Activated CD4-positive, alpha-beta T cell treated with anti-CD3 and anti-CD28 coated beads, Interleukin-2, amount 50 U/mL, for 16 hours (primary cell): Measurements from ENCODE around the gene TNFRSF13B.
A peak's percentile ranks its signal among the peaks of the same experiment; 100 is the strongest.
"Not testable (repeated sequence)": the region's sequence is repeated elsewhere in the genome, so short reads cannot be mapped to it uniquely, and the experiment has no call there.

Source experiments
- DNase-seq: peaks from one replicate; pipeline ENCODE4 v3.0.0-alpha.2; 2020

The TNFRSF13B gene

GRCh38 chr17:16906680-16907079, 65.2 kb downstream of the TNFRSF13B start:
- peak; percentile 14 for DNase-seq

DNA sequence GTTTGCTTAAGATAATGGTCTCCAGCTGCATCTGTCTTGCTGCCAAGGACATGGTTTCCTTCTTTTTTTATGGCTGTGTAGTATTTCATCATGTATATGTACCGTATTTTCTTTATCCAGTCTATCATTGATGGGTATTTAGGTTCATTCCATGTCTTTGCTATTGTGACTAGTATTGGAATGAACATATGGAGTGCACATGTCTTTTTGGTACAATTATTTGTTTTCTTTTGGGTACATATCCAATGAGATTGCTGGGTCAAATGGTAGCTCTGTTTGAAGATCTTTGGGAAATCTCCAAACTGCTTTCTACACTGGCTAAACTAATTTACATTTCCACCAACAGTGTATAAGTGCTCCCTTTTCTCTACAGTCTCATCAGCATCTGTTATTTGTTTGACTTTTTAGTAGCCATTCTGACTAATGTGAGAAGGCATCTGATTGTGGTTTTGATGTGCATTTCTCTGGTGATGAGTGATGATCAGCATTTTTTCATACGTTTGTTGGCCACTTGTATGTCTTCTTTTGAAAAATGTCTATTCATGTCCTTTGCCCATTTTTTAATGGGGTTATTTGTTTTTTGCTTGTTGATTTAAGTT, 66.2 kb downstream of the TNFRSF13B start:
- DNase-seq = peak; percentile 15

GRCh38 chr17:16903070-16903469, 68.8 kb downstream of the TNFRSF13B start:
- DNase-seq = not testable (repeated sequence)

- no peak for DNase-seq
Measured at GRCh38 chr17:16900288-16900882, 71.5 kb downstream of the TNFRSF13B start.

DNA sequence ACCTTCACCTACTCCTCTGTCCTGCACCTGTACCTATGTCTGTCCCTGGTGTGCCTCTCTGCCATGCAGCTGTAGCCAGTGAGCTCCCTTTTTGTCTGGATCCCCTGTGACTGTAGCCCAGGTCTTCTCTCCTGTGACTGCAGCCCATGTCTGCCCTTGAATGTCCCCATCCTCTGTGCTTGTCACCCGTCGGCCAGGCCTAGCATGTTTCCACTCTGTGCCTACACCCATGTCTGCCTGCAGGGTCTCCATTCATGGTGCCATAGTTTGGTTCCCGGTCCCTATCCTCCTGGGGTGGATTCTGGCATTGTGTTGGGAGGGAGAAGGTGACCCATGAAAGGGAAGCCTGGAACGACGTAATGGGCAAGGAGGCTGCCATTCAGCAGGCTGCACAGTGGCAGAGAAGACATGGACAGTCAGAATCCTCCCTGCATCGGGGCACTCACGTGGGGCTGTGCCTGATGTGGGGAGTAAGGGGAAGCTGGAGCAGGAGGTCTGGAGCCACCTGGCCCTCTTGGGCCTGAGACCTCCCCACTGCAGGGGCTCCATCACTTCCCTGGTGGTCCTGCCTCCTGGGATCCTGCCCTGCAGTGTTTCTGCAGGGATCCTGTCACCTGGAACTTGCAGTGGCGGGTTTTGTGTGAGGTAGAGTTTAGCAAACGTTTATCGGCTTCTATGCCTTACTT, 74.6 kb downstream of the TNFRSF13B start:
- DNase-seq = not testable (repeated sequence)

- not testable (repeated sequence) for DNase-seq
Measured at GRCh38 chr17:16896235-16896634, 75.7 kb downstream of the TNFRSF13B start.

DNA sequence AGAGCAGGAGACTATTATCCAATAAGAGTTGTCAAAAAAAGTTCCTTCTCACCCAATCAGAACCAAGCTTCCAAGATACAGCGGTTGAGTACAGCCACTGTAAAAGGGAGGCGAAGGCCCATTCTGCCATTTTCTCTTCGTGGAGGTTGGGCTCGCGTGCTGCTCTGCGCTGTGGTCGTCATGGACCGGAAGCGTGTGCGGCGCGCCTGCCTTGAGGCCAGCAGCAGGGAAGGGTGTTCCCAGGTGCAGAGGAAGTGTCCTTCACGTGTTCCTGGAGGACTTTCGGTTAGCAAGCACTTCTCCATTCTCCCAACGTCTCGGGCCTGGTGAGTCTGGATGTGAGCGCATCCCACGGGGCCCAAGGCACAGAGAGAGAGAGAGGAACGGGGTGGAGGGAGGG, 78.4 kb downstream of the TNFRSF13B start:
- not testable (repeated sequence) for DNase-seq

DNA sequence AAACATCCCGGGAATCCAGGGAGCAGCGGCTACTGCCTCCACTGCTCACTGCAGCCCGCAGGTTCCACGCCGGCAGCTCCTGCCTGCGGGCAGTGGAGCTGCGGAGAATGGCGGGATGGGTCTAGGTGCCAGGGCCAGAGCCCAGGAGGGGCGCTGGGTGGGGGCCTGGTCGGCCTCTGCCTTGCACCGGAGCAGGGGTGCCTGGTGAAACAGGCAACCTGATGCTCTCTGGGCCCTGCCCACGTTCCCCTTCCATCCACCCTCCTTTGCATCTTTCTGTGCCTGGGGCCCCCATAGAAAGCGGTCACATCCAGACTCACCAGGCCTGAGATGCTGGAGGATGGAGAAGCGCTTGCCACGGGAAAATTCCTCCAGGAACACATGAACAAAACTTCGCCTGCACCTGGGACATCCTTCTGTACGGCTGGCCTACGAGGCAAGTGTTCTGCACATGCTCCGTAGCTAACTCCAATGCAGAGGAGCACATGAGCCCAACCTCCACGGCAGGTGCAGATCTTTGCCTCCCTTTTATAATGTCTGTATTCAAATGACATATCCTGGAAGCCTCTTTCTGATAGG, 79.0 kb downstream of the TNFRSF13B start:
- not testable (repeated sequence) for DNase-seq

GRCh38 chr17:16889088-16889465, 82.8 kb downstream of the TNFRSF13B start:
- no peak for DNase-seq
